Measurements from ENCODE around the gene UBE2J1.
A peak's percentile ranks its signal among the peaks of the same experiment; 100 is the strongest.

UBE2J1 gene

DNA sequence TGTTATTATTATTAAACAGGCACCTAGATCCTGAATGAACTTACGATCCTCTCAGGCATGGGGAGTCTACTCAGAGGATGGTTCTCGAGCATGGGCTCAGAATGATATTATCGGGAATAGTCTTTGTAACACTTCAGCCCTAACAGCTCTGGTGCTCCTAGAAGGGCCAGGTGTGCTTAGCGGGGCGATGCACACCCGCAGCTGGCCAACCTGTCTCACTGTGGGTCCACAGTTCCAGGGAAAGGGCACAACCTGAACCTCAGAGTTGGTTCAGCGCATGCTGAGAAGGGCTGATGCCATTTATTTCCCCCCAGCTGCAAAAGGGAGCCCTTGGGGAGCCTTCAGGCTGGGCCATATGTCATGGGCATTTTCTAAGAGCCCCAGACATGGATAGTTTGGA lies 33.3 kb upstream of the UBE2J1 start:
- Histone ChIP-seq H3K9me3 (ENCODE audit: low read length) (no peaks in the 10 kb centered on the region), H3K27me3 (ENCODE audit: control insufficient read depth in 1 of 2, insufficient read depth in 2 of 2, low read length in 2 of 2) (no peaks in the 10 kb centered on the region), H3K9ac (ENCODE audit: low read length) (no peak overlapping the region), H3K36me3 (ENCODE audit: insufficient read depth, low read length) (no peaks in the 10 kb centered on the region), H3K4me1 (ENCODE audit: insufficient read depth, low read length) (peaks cover 9% of the 10 kb centered on the region), H3K27ac (ENCODE audit: low read depth, low read length) (no peak overlapping the region), H3K4me3 (ENCODE audit: low read depth in 1 of 2, low read length in 2 of 2) (no peak overlapping the region)

- Histone ChIP-seq H3K9me3 (ENCODE audit: low read length) (no peaks in the 10 kb centered on the region), H3K36me3 (ENCODE audit: insufficient read depth, low read length) (no peaks in the 10 kb centered on the region), H3K4me1 (ENCODE audit: insufficient read depth, low read length) (peaks cover 9% of the 10 kb centered on the region), H3K27me3 (ENCODE audit: control insufficient read depth in 1 of 2, insufficient read depth in 2 of 2, low read length in 2 of 2) (no peaks in the 10 kb centered on the region), H3K4me3 (ENCODE audit: low read depth in 1 of 2, low read length in 2 of 2) (no peak overlapping the region), H3K9ac (ENCODE audit: low read length) (no peak overlapping the region), H3K27ac (ENCODE audit: low read depth, low read length) (no peak overlapping the region)
These were observed 32.7 kb upstream of the UBE2J1 start for GRCh38 chr6:89385156-89385667.

GRCh38 chr6:89381031-89381430 lies 28.5 kb upstream of the UBE2J1 start:
- Histone ChIP-seq H3K4me1 (ENCODE audit: insufficient read depth, low read length) (peaks cover 9% of the 10 kb centered on the region), H3K36me3 (ENCODE audit: insufficient read depth, low read length) (no peaks in the 10 kb centered on the region), H3K9ac (ENCODE audit: low read length) (no peak overlapping the region), H3K27me3 (ENCODE audit: control insufficient read depth in 1 of 2, insufficient read depth in 2 of 2, low read length in 2 of 2) (no peaks in the 10 kb centered on the region), H3K4me3 (ENCODE audit: low read depth in 1 of 2, low read length in 2 of 2) (no peak overlapping the region), H3K27ac (ENCODE audit: low read depth, low read length) (no peak overlapping the region), H3K9me3 (ENCODE audit: low read length) (no peaks in the 10 kb centered on the region)

DNA sequence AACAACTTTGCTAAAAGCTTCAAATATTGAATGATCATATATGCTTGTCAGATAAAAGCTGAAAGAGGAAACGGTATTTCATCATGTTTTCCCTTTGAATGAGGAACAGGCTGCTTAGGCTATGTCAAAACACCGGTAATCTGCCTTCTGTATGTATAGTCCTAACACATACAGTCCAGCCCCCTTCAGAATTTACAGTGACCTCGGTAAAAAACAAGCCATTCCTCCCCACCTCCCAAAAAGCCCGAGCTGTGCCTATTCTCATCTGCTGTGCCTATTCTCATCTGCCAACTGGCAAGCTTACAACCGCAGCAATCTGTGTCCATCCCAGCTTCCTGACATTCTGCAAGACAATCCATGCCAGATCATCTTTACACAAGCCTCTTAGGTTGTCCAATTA lies 26.8 kb upstream of the UBE2J1 start:
- no peak overlapping the region for H3K27ac ChIP-seq (ENCODE audit: low read depth, low read length)
- H3K9ac ChIP-seq (ENCODE audit: low read length) = no peak overlapping the region
- no peaks in the 10 kb centered on the region for H3K4me1 ChIP-seq (ENCODE audit: insufficient read depth, low read length)
- H3K36me3 ChIP-seq (ENCODE audit: insufficient read depth, low read length) = no peaks in the 10 kb centered on the region
- H3K9me3 ChIP-seq (ENCODE audit: low read length) = no peaks in the 10 kb centered on the region
- no peak overlapping the region for H3K4me3 ChIP-seq (ENCODE audit: low read depth in 1 of 2, low read length in 2 of 2)
- no peaks in the 10 kb centered on the region for H3K27me3 ChIP-seq (ENCODE audit: control insufficient read depth in 1 of 2, insufficient read depth in 2 of 2, low read length in 2 of 2)

GRCh38 chr6:89378628-89379027 lies 26.1 kb upstream of the UBE2J1 start:
- H3K4me3 ChIP-seq (ENCODE audit: low read depth in 1 of 2, low read length in 2 of 2) = no peak overlapping the region
- no peaks in the 10 kb centered on the region for H3K36me3 ChIP-seq (ENCODE audit: insufficient read depth, low read length)
- H3K4me1 ChIP-seq (ENCODE audit: insufficient read depth, low read length) = no peaks in the 10 kb centered on the region
- no peaks in the 10 kb centered on the region for H3K27me3 ChIP-seq (ENCODE audit: control insufficient read depth in 1 of 2, insufficient read depth in 2 of 2, low read length in 2 of 2)
- H3K9ac ChIP-seq (ENCODE audit: low read length) = no peak overlapping the region
- H3K9me3 ChIP-seq (ENCODE audit: low read length) = no peaks in the 10 kb centered on the region
- no peak overlapping the region for H3K27ac ChIP-seq (ENCODE audit: low read depth, low read length)

DNA sequence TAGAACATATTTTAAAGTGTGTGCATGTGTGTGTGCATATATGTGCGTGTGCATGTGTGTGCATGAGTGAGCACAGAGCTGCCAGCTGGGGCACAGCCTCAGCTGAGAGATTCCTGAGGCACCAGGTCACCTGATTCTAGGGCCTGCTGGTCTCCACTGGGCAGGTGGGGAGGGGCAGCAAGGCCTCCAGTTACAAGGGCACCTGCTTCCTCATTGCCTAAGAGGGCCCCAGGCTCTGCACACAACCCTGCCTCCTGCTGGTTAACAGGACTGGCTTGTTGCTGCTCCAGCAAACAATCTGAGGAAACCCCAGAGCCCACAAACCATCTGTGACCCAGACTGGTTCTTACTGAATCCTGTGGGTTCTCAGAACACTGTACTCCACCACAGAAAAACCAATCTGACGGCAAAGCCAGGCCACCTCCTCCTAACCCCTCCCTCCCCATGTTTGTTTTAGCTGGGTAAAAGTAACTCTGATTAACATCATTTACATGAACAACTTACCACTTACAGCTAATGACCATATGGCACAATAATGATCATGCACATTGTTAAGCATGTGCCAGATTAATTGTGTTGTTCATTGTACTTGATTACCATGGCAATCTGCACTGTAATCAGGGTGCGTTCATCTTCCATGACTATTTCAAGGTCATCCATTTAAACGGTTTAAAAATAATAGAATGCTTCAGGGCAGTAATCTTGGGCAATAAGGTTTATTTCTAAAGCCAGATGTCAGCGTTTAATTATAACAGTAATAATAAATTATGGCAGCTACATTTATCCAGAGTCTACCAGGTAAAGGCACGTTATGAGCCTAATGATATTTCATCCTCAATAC lies 23.1 kb upstream of the UBE2J1 start:
- Histone ChIP-seq H3K9ac (ENCODE audit: low read length) (no peak overlapping the region), H3K27ac (ENCODE audit: low read depth, low read length) (no peak overlapping the region), H3K4me3 (ENCODE audit: low read depth in 1 of 2, low read length in 2 of 2) (no peak overlapping the region), H3K4me1 (ENCODE audit: insufficient read depth, low read length) (peaks cover 8% of the 10 kb centered on the region), H3K9me3 (ENCODE audit: low read length) (no peaks in the 10 kb centered on the region), H3K36me3 (ENCODE audit: insufficient read depth, low read length) (no peaks in the 10 kb centered on the region), H3K27me3 (ENCODE audit: control insufficient read depth in 1 of 2, insufficient read depth in 2 of 2, low read length in 2 of 2) (no peaks in the 10 kb centered on the region)

DNA sequence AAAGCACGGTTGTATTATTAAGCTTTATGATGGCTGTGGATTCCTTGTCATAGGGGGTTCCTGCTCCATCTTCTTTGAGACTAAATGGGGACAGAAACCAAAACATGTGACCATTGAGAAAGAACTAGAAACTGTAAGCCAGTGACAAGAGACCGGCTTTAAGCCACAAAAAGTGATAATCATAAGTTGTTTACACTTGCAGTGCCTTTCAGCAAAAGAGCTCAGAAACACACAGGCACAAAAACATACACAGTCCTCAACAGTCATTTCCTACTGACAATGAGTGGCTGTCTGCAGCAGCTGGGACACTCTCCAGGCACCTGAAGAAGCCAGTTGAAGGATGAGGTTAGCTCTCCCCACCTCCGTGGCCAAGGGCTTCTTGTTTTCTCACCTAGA lies 20.0 kb upstream of the UBE2J1 start:
- no peak overlapping the region for H3K27ac ChIP-seq (ENCODE audit: low read depth, low read length)

DNA sequence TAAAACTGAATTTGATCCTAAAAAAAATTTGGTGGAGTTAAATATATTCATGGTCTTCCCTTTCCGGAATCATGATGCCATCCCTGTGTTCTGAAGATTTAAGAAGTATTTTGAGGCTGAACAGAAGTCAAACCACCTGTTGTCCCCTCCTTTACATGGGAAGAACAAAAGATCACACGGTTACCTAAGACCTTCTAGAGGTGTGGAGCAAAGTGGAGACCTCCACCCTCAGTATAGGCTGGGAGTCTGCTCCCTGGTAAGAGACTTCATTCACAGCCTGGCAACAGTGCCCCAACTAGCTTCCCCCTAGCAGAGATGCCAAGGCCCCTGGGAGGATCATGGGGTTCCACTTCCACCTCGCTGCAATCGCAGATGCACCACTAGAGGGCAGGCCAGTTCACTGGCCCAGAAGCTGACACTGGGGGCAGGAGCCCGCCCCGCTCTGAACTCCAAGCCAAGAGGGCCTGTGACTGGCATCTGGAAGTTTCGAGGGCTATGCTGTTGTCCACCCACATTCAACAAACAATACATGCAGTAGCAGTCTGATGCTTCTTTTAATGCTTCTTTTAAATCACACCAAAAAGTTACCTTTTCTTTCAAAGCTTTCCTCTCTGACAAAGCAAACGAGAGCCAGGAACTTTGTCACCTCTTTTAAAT lies 19.5 kb upstream of the UBE2J1 start:
- Histone ChIP-seq H3K36me3 (ENCODE audit: insufficient read depth, low read length) (no peaks in the 10 kb centered on the region), H3K27ac (ENCODE audit: low read depth, low read length) (no peak overlapping the region), H3K4me3 (ENCODE audit: low read depth in 1 of 2, low read length in 2 of 2) (no peak overlapping the region), H3K9me3 (ENCODE audit: low read length) (no peaks in the 10 kb centered on the region), H3K4me1 (ENCODE audit: insufficient read depth, low read length) (peaks cover 17% of the 10 kb centered on the region), H3K27me3 (ENCODE audit: control insufficient read depth in 1 of 2, insufficient read depth in 2 of 2, low read length in 2 of 2) (no peaks in the 10 kb centered on the region), H3K9ac (ENCODE audit: low read length) (no peak overlapping the region)

More for the DNA sequence above, 20.0 kb upstream of the UBE2J1 start:
- no peaks in the 10 kb centered on the region for H3K9me3 ChIP-seq (ENCODE audit: low read length)
- no peaks in the 10 kb centered on the region for H3K27me3 ChIP-seq (ENCODE audit: control insufficient read depth in 1 of 2, insufficient read depth in 2 of 2, low read length in 2 of 2)
- no peaks in the 10 kb centered on the region for H3K36me3 ChIP-seq (ENCODE audit: insufficient read depth, low read length)
- H3K4me3 ChIP-seq (ENCODE audit: low read depth in 1 of 2, low read length in 2 of 2) = no peak overlapping the region
- H3K9ac ChIP-seq (ENCODE audit: low read length) = no peak overlapping the region
- peaks cover 17% of the 10 kb centered on the region for H3K4me1 ChIP-seq (ENCODE audit: insufficient read depth, low read length)

DNA sequence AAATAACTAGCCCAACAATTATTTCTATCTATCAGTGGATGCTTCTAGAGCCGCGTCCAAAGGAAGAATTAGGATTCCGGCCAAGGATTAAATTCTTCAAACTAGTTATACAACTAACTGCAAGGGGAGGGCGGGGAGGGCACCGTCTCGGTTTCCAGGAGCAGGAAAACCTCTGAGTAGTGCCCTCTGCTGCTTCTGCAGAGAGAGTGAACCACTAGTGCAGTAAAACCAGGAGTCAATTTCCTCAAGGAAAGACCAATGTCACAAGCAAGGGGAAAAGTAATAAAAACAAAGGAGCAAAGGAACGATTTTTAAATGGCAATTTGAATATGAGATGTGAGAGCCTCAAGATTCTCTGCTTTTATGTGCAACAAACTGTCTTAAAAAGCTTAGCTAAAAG lies 16.5 kb upstream of the UBE2J1 start:
- no peak overlapping the region for H3K9ac ChIP-seq (ENCODE audit: low read length)
- H3K9me3 ChIP-seq (ENCODE audit: low read length) = no peaks in the 10 kb centered on the region
- H3K4me1 ChIP-seq (ENCODE audit: insufficient read depth, low read length) = peaks cover 17% of the 10 kb centered on the region
- H3K27me3 ChIP-seq (ENCODE audit: control insufficient read depth in 1 of 2, insufficient read depth in 2 of 2, low read length in 2 of 2) = no peaks in the 10 kb centered on the region
- no peak overlapping the region for H3K4me3 ChIP-seq (ENCODE audit: low read depth in 1 of 2, low read length in 2 of 2)
- no peaks in the 10 kb centered on the region for H3K36me3 ChIP-seq (ENCODE audit: insufficient read depth, low read length)
- H3K27ac ChIP-seq (ENCODE audit: low read depth, low read length) = no peak overlapping the region

- Histone ChIP-seq H3K9me3 (ENCODE audit: low read length) (no peaks in the 10 kb centered on the region), H3K4me1 (ENCODE audit: insufficient read depth, low read length) (peaks cover 17% of the 10 kb centered on the region), H3K36me3 (ENCODE audit: insufficient read depth, low read length) (no peaks in the 10 kb centered on the region), H3K9ac (ENCODE audit: low read length) (no peak overlapping the region), H3K27ac (ENCODE audit: low read depth, low read length) (peak overlapping the region; percentile 16), H3K4me3 (ENCODE audit: low read depth in 1 of 2, low read length in 2 of 2) (no peak overlapping the region), H3K27me3 (ENCODE audit: control insufficient read depth in 1 of 2, insufficient read depth in 2 of 2, low read length in 2 of 2) (no peaks in the 10 kb centered on the region)
These were observed 15.6 kb upstream of the UBE2J1 start for GRCh38 chr6:89368107-89368506.

DNA sequence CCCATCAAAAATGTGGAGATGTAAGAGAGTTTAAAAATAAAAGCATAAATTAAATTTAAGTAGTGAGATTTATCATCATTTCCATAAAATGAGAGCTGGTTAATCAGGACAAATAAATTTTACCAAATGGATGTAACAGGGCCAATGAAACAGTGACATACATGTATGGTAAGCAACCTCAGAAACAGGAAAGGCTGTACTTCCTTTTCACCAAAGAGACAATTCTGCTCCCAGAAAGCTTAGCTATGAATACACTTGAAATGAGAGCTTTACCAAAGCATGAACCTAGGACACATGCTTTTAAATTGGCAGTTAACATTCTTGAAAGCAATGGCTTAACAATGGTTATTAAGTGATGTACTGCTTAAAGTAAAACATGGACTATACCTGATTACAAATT lies 12.1 kb upstream of the UBE2J1 start:
- peaks cover 9% of the 10 kb centered on the region for H3K4me1 ChIP-seq (ENCODE audit: insufficient read depth, low read length)
- no peaks in the 10 kb centered on the region for H3K27me3 ChIP-seq (ENCODE audit: control insufficient read depth in 1 of 2, insufficient read depth in 2 of 2, low read length in 2 of 2)
- no peaks in the 10 kb centered on the region for H3K36me3 ChIP-seq (ENCODE audit: insufficient read depth, low read length)
- H3K9ac ChIP-seq (ENCODE audit: low read length) = no peak overlapping the region
- H3K4me3 ChIP-seq (ENCODE audit: low read depth in 1 of 2, low read length in 2 of 2) = no peak overlapping the region
- H3K27ac ChIP-seq (ENCODE audit: low read depth, low read length) = no peak overlapping the region
- H3K9me3 ChIP-seq (ENCODE audit: low read length) = no peaks in the 10 kb centered on the region
